HepG2 (cell line): ENCODE results near the gene YJEFN3. TPM values are rescaled to one million over a fixed set of nuclear protein-coding genes. Genes with fewer than 3 reads are reported as not detected.

Source experiments
- ARID2 ChIP-seq: sonication (generic); formaldehyde crosslinking; IDR thresholded peaks from 2 replicates; pipeline ENCODE4 v1.8.1; 2022; ENCODE audit warnings: mild to moderate bottlenecking, missing genetic modification reagents, borderline replicate concordance
- ATRX ChIP-seq: sonication (generic); formaldehyde crosslinking; IDR thresholded peaks from 2 replicates; pipeline ENCODE4 v1.4.0; 2020; ENCODE audit warnings: missing genetic modification reagents, borderline replicate concordance
- FOXA3 ChIP-seq: IDR thresholded peaks from 2 replicates; pipeline ENCODE4 v1.6.1; 2016; ENCODE audit warnings: missing genetic modification reagents, missing compliant biosample characterization
- GPBP1L1 ChIP-seq: sonication (generic); formaldehyde crosslinking; IDR thresholded peaks from 2 replicates; pipeline ENCODE4 v1.5.0; 2020; ENCODE audit warnings: mild to moderate bottlenecking, missing genetic modification reagents
- HNF4G ChIP-seq, 2 experiments: sonication (generic) in 1 of 2; formaldehyde crosslinking in 1 of 2; IDR thresholded peaks; 2 replicates each; pipeline versions ENCODE4 v1.4.0 to v1.6.1; 2011 to 2020; ENCODE audit warnings: borderline replicate concordance in 2 of 2, low read depth in 2 of 2, mild to moderate bottlenecking in 2 of 2, low read length in 1 of 2, missing genetic modification reagents in 1 of 2, moderate library complexity in 1 of 2
- IKZF4 ChIP-seq: sonication (generic); formaldehyde crosslinking; IDR thresholded peaks from 2 replicates; pipeline ENCODE4 v1.5.1; 2020; ENCODE audit warnings: borderline replicate concordance, mild to moderate bottlenecking, low read depth, missing genetic modification reagents; ENCODE audit errors: not compliant biosample characterization
- MATR3 ChIP-seq: sonication (generic); formaldehyde crosslinking; IDR thresholded peaks from 2 replicates; pipeline ENCODE4 v1.4.0; 2020; ENCODE audit warnings: missing genetic modification reagents
- SKI ChIP-seq: fragments of 450-650 bp; IDR thresholded peaks from one replicate; pipeline ENCODE4 v1.6.1; 2018; ENCODE audit warnings: mild to moderate bottlenecking; ENCODE audit not compliant: partially characterized antibody
- SP4 ChIP-seq: sonication (generic); formaldehyde crosslinking; IDR thresholded peaks from 2 replicates; pipeline ENCODE4 v1.8.1; 2023; ENCODE audit warnings: mild to moderate bottlenecking, missing genetic modification reagents
- ZBTB3 ChIP-seq: sonication (generic); formaldehyde crosslinking; IDR thresholded peaks from 2 replicates; pipeline ENCODE4 v1.4.0; 2020; ENCODE audit warnings: low read depth, mild to moderate bottlenecking, moderate library complexity, missing genetic modification reagents, borderline replicate concordance
- ZBTB43 ChIP-seq: sonication (generic); formaldehyde crosslinking; conservative IDR thresholded peaks from 2 replicates; pipeline ENCODE4 v1.4.0; 2020; ENCODE audit warnings: missing genetic modification reagents
- ZMYM2 ChIP-seq: sonication (generic); formaldehyde crosslinking; IDR thresholded peaks from 2 replicates; pipeline ENCODE4 v1.8.0; 2022; ENCODE audit warnings: mild to moderate bottlenecking, missing genetic modification reagents
- ZNF510 ChIP-seq: sonication (generic); formaldehyde crosslinking; IDR thresholded peaks from 2 replicates; pipeline ENCODE4 v1.4.0; 2020; ENCODE audit warnings: low read depth, mild to moderate bottlenecking, missing genetic modification reagents
- ZNF83 ChIP-seq: sonication (generic); formaldehyde crosslinking; IDR thresholded peaks from 2 replicates; pipeline ENCODE4 v1.4.0; 2020; ENCODE audit warnings: missing genetic modification reagents, mild to moderate bottlenecking, borderline replicate concordance
- polyA plus RNA-seq, 8 experiments: library from polyadenylated mRNA; depleted of rRNA in 3 of 8; stranded (reverse) in 7 of 8; unstranded in 1 of 8; fragments of >200 nt; fragmentation: Illumina TruSeq in 4 of 8; extraction: Trizol in 4 of 8; gene quantifications; 2 replicates each; pipeline versions ENCODE4 v1.2.1 to v1.2.3, GENCODE V29; 2011 to 2016; ENCODE audit warnings: low read depth in 4 of 8, missing spikeins in 1 of 8, mixed read lengths in 1 of 8; ENCODE audit not compliant: insufficient read depth in 1 of 8
- total RNA-seq, 5 experiments: library from RNA; depleted of rRNA; stranded (reverse); fragments of >200 nt; fragmentation: Illumina TruSeq; extraction: Trizol; gene quantifications; 2 replicates each; pipeline ENCODE4 v1.2.3, GENCODE V29; 2016; ENCODE audit warnings: low read depth in 1 of 5
- TF ChIP-seq, protein P1 (sequence below): sonication (generic); formaldehyde crosslinking; IDR thresholded peaks from 2 replicates; pipeline ENCODE4 v1.5.1; 2020; ENCODE audit warnings: missing genetic modification reagents, mild to moderate bottlenecking, borderline replicate concordance

YJEFN3 gene
- total and polyA plus RNA-seq, 2 of the 13 experiments (the other 11 are each of a cell fraction or from before 2014, with no cell fraction given): 0.89 to 4.0 TPM

DNA sequence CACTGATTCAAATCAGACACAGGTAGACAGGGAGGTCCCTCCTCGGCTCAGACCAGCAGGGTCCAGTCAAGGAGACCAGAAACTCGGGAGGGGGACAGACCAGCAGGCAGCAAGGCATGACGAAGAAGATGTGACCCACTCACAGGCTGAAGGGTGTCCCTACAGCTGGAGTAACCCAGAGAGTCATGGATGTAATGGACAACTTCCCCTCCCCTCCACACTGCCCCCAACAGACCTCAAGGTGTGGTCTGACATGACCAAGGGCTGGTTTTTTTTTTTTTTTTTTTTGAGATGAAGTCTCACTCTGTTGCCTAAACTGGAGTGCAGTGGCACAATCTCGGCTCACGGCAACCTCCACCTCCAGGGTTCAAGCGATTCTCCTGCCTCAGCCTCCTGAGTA, 55.6 kb downstream of the YJEFN3 start (continued):
- TF ChIP-seq HNF4G (IDR thresholded peaks at IDR 0.05; ENCODE audit: borderline replicate concordance, low read depth, low read length) (no peak), HNF4G (CRISPR knock-in tag; IDR thresholded peaks at IDR 0.05; ENCODE audit: borderline replicate concordance, low read depth) (no peak), ZNF83 (CRISPR knock-in tag) (no peak), FOXA3 (no peak), ZBTB3 (no peak), ATRX (CRISPR knock-in tag) (no peak), IKZF4 (CRISPR knock-in tag) (no peak), ARID2 (CRISPR knock-in tag) (no peak), GPBP1L1 (CRISPR knock-in tag) (no peak), SKI (no peak), SP4 (no peak), ZNF510 (CRISPR knock-in tag) (no peak), MATR3 (CRISPR knock-in tag) (no peak), ZMYM2 (CRISPR knock-in tag) (no peak), ZBTB43 (no peak)
- TF ChIP-seq, protein P1, sequence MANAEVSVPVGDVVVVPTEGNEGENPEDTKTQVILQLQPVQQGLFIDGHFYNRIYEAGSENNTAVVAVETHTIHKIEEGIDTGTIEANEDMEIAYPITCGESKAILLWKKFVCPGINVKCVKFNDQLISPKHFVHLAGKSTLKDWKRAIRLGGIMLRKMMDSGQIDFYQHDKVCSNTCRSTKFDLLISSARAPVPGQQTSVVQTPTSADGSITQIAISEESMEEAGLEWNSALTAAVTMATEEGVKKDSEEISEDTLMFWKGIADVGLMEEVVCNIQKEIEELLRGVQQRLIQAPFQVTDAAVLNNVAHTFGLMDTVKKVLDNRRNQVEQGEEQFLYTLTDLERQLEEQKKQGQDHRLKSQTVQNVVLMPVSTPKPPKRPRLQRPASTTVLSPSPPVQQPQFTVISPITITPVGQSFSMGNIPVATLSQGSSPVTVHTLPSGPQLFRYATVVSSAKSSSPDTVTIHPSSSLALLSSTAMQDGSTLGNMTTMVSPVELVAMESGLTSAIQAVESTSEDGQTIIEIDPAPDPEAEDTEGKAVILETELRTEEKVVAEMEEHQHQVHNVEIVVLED (CRISPR knock-in tag): no peak

Other genes with a start within 250 kb of the YJEFN3 start
- 17.7 and 25.9 TPM in 2 replicates for gene SUGP1, start 208.4 kb upstream of the YJEFN3 start, total RNA-seq (2016; rRNA removed; fragmentation: Illumina TruSeq; extraction: Trizol)
- gene SUGP1, start 208.4 kb upstream of the YJEFN3 start, polyA plus RNA-seq (2011; rRNA removed): 21.6 and 29.1 TPM in 2 replicates
- gene MAU2, start 208.1 kb upstream of the YJEFN3 start, total RNA-seq (2016; rRNA removed; fragmentation: Illumina TruSeq; extraction: Trizol): 11.2 and 16.8 TPM in 2 replicates
- 33.8 and 42.5 TPM in 2 replicates for gene MAU2, start 208.1 kb upstream of the YJEFN3 start, polyA plus RNA-seq (2011; rRNA removed)
- 25.1 and 28.6 TPM in 2 replicates for gene GATAD2A, start 123.2 kb upstream of the YJEFN3 start, total RNA-seq (2016; rRNA removed; fragmentation: Illumina TruSeq; extraction: Trizol)
- 15.1 and 16.8 TPM in 2 replicates for gene GATAD2A, start 123.2 kb upstream of the YJEFN3 start, polyA plus RNA-seq (2011; rRNA removed)
- 0.71 and 0.86 TPM in 2 replicates for gene TSSK6, start 13.4 kb upstream of the YJEFN3 start, total RNA-seq (2016; rRNA removed; fragmentation: Illumina TruSeq; extraction: Trizol)
- gene TSSK6, start 13.4 kb upstream of the YJEFN3 start, polyA plus RNA-seq (2011; rRNA removed): 1.2 and 2.0 TPM in 2 replicates
- gene NDUFA13, start 12.7 kb upstream of the YJEFN3 start, total RNA-seq (2016; rRNA removed; fragmentation: Illumina TruSeq; extraction: Trizol): 278 and 337 TPM in 2 replicates
- 366 and 368 TPM in 2 replicates for gene NDUFA13, start 12.7 kb upstream of the YJEFN3 start, polyA plus RNA-seq (2011; rRNA removed)
- gene CILP2, start 9.4 kb downstream of the YJEFN3 start, total RNA-seq (2016; rRNA removed; fragmentation: Illumina TruSeq; extraction: Trizol): 0.09 TPM in 1 of 2 replicates, not detected in the other
- gene CILP2, start 9.4 kb downstream of the YJEFN3 start, polyA plus RNA-seq (2011; rRNA removed): 0.18 and 0.37 TPM in 2 replicates
- not detected in 2 replicates for gene PBX4, start 89.8 kb downstream of the YJEFN3 start, total RNA-seq (2016; rRNA removed; fragmentation: Illumina TruSeq; extraction: Trizol)
- not detected in 2 replicates for gene PBX4, start 89.8 kb downstream of the YJEFN3 start, polyA plus RNA-seq (2011; rRNA removed)
- 0.72 and 0.86 TPM in 2 replicates for gene LPAR2, start 99.3 kb downstream of the YJEFN3 start, total RNA-seq (2016; rRNA removed; fragmentation: Illumina TruSeq; extraction: Trizol)
- gene LPAR2, start 99.3 kb downstream of the YJEFN3 start, polyA plus RNA-seq (2011; rRNA removed): 3.6 TPM in 2 replicates
- gene GMIP, start 114.7 kb downstream of the YJEFN3 start, total RNA-seq (2016; rRNA removed; fragmentation: Illumina TruSeq; extraction: Trizol): 1.3 and 1.8 TPM in 2 replicates
- gene GMIP, start 114.7 kb downstream of the YJEFN3 start, polyA plus RNA-seq (2011; rRNA removed): 1.4 and 1.5 TPM in 2 replicates
- 9.8 and 23.2 TPM in 2 replicates for gene ATP13A1, start 134.8 kb downstream of the YJEFN3 start, total RNA-seq (2016; rRNA removed; fragmentation: Illumina TruSeq; extraction: Trizol)
- gene ATP13A1, start 134.8 kb downstream of the YJEFN3 start, polyA plus RNA-seq (2011; rRNA removed): 41.0 and 41.7 TPM in 2 replicates
- gene ZNF101, start 139.9 kb downstream of the YJEFN3 start, total RNA-seq (2016; rRNA removed; fragmentation: Illumina TruSeq; extraction: Trizol): 28.9 and 35.3 TPM in 2 replicates
- 10.9 and 12.9 TPM in 2 replicates for gene ZNF101, start 139.9 kb downstream of the YJEFN3 start, polyA plus RNA-seq (2011; rRNA removed)
- gene ZNF14, start 204.2 kb downstream of the YJEFN3 start, total RNA-seq (2016; rRNA removed; fragmentation: Illumina TruSeq; extraction: Trizol): 6.2 and 8.8 TPM in 2 replicates
- gene ZNF14, start 204.2 kb downstream of the YJEFN3 start, polyA plus RNA-seq (2011; rRNA removed): 1.5 and 1.9 TPM in 2 replicates